Activated CD4-positive, CD25-positive, alpha-beta regulatory T cell treated with anti-CD3 and anti-CD28 coated beads, Interleukin-2, amount 50 U/mL, for 72 hours (primary cell): Measurements from ENCODE around the gene SLC13A4.
A peak's percentile ranks its signal among the peaks of the same experiment; 100 is the strongest.
"Not testable (repeated sequence)": the region's sequence is repeated elsewhere in the genome, so short reads cannot be mapped to it uniquely, and the experiment has no call there.

ENCODE experiments used
- DNase-seq: peaks from one replicate; pipeline ENCODE4 v3.0.0; 2021

SLC13A4 gene

DNA sequence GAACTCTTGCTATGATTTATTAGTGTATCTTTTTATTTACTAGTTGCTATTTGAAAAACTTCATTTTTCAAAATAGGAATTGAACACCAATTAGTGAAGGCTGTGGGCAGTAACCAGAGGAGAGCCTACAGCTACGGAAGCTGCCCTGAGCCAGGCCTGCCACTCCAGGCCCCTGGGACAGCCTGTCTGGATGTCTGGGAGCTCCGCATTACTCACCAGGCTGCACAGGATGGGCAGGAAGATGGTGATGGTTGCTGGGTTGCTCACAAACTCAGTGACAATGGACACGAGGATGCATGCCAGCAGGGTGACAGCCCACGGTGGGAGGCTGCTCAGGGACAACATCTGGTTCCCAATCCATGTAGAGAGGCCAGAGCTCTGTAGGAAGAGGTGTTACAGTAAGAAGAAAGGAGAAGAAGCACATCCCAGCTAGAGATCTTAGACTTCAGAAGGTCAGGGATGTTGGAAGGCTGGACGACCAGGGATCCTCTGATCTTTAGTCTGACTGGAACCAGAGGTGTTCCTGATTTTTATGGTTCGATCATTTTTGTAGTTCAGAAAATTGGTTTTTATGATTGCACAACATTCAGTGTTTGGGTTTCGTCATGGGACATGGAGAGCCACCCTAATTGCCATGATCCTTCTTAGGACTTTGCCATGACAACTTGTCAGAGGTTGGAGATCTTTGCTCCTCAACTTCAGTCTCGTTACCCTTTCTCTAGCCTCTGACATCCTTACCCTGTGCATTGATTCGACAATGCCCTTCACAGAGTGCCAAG is 42.5 kb downstream of the SLC13A4 start:
- no peak for DNase-seq

DNA sequence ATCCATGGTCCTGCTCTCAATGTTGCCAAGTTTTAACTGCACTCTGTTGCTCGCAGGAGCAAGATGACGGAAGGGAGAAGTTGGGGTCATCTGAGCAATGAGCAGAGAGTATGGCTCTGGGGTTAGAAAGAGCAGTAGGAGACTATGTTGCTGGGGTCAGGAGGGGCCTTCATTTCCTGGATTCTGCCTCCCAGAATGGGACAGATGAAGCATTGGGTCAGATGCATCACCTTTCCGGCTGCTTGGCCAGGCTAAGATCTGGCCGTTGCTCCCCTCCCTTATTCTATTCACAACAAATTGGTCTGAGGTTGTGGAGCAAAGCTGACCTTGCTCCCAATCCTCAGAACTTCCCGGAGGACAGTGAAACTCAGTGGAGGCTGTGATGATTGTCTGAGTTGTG is 43.3 kb downstream of the SLC13A4 start:
- DNase-seq = no peak

DNA sequence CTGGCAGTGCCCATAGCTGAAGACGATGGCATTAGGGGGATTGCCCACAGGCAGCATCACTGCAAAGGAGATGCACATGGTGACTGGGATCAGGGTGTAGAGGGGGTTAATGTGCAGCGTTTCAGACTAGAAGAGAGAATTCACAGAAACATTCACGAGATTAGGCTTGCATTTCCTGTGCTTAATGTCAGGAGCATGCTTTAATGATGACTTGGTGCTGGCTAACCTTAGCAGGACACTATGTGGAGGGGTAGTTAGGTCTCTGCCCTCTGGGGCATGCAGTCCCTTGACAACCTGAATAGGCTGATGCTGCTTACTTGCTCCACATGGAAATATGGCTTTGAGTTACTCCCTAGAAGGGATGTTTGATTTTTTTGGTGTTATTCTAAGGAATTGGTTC is 43.9 kb downstream of the SLC13A4 start:
- DNase-seq = no peak

DNA sequence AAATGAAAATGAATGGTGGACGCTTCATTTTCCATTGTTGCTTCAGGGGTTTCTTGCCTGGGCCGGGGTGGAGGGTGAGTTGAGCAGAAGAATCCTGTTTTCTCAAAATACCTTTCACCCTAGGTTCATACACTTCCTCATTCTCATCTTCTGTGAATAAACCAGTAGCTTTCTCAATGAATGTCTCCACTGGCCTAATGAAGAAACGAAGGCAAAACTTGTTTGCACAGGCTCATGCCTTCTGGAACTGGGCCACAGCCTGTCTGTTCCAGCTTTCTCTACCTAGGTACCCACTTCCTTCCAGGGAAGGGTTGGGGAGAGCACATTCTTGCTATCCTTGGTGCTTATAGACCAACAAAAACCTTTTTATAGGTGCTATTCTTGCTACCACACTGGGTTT is 44.4 kb downstream of the SLC13A4 start:
- DNase-seq = no peak

DNA sequence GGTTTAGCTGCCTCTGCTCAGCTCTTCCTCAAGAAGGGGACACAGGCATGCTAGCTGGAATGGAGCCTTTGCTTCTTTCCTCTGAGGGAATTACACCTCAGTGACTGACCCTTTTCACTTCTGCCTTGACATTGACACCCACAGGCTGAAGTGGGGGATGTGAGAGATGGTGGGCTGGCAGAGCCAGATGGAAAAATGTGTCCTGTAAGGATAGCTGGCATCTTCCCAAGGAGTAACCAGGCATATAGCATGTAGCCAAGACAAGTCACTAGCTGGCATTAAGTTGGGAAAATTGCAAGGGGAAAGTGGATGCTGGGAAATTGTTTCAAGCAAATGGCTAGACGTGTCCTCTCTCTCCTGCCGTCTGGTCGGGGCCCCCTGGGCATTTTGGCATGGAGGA is 45.8 kb downstream of the SLC13A4 start:
- DNase-seq = no peak

DNA sequence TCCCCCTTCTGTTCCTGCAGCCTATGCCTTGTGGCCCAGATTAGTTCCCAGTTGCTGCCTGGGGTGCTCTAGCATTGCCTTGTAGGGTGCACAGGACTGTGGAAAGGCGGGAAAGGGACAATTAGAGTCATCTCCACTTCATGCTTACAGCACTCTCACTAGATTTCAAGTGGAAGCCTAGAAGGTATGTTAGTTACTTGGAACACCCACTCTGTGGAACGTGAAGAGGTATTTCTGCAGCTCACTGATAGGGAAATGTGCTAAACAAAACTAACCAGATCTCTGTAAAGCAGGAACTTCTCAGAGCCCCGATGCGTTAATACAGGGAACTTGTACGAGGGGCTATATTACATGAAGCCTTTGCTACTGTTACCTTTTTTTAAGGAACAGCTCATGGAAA is 46.2 kb downstream of the SLC13A4 start:
- no peak for DNase-seq

DNA sequence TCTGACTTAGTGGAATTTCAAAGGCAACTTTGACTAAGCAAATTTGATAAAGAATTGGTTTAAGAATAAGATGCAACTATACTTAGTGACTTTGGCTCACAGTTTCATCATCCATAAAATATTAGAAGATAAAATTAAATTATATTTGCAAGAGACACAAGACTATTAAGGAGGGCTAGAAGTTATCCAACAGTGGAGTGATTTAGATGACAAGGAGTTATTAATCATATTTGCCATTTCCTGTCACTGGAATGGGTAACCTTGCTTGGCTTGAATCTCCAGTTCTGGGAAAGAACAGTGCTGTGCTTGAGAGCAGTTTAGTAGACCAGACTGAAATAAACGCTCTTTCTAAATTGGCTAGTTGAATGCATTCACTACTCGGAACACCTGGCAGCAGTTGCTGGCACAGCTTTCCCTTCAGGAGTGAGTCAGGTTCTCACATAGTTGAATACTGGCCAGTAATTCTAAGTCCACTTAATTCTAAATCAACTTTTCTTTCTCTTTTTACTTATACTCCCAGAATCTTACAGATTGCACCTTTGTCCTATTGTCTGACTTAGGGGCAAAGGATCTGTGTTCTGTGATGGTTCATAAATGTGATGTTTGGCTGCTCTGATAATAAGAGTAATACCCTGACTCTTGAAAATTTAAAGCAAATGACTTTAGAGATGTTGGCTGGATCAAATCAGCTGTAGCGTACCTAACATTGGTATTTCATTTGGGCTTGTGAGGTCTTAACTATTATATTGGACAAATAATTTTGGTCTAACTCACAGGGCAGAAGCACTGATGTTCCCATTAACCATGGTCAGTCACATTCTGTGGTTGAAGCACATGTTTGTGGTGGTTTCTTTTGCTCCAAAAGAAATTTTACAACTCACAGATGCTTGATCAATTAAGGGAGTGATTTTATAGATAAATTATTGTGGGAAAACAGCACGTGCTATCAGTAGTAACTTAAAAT is 49.1 kb downstream of the SLC13A4 start:
- DNase-seq = no peak

DNA sequence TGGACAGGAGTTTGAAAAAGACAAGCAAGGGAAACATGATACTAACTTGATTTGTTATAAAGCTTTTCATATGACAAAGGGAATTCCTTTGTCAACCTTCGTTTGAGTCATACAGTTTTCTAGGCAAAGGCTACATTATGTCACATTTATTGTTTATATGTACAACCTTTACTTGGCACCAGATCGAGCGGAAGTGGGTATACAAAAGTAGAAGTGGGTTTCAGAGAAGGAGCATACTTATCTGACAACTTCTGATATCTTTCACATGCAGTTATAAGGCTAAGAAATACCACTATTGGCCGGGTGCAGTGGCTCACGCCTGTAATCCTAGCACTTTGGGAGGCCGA is 54.7 kb downstream of the SLC13A4 start:
- no peak for DNase-seq

DNA sequence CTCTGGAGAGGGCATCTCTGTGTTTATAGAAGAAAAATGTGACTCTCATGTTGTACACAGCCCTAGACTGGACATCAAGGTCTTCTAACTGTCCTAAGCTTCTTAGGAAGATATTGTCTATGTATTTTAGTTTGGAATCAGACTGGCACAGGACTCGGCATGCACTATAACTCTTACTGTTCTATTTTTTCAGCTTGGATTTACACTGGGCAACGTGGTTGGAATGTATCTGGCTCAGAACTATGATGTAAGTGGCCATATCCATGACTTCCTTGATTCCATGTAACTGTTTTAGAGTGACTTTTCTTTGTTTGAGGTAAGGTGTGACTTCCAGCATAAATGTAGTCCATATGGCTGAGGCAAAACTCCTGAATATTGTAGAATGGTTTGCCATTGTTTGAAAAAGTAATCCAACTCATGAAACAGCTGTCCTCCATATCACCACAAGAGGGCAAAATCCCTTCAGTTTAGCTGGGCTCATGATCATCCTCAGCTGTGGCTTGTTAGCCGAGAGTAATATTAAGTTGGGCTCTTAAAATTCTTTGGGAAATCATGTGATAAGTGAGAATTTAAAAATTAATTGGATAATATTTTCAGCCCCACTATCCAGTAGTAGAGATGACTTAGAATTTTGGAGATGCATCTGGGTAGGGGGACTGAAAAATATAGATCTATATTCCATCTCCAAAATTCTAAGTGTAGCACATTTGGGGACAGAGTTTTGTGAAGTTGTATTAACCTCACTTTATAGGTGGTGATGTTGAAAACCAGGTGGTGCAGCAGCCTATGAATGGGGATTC is 55.2 kb downstream of the SLC13A4 start:
- no peak for DNase-seq

DNA sequence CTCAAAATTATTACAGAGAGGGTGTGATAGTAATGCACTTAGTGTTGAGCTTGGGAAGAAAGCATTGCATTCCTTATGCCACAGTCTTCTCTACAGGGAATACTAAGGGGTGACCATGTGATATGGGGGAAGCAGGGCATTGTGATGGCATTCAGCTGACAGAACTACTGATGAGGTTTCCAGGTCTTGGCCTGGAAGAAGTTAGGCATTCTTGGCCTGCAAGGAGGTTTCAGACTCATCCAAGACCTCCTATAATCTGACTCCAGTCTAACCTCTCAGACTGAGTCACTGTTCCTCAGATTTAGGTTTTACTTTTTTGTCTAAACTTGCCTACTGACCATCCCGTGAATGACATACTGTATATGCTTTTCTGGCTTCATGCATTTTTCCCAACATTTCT is 57.8 kb downstream of the SLC13A4 start:
- DNase-seq = no peak

DNA sequence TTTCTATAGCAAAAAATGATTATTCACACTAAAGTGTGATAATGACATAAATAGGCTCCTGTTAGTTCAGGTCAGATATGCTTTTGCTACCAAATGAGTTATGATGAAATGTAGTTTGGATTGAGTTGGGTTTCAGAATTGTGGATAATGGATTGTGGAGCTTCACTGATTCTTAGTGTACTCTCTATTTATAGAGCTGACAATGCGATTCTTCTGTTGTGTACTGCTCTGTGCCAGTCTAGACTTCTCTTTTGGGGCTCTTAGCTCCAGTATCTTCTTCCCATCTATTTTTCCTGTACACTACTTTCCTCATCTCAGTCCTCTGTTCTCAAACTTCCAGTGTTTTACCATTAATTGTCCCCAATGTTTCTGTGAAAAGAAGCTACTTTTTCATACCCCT is 58.2 kb downstream of the SLC13A4 start:
- no peak for DNase-seq

DNA sequence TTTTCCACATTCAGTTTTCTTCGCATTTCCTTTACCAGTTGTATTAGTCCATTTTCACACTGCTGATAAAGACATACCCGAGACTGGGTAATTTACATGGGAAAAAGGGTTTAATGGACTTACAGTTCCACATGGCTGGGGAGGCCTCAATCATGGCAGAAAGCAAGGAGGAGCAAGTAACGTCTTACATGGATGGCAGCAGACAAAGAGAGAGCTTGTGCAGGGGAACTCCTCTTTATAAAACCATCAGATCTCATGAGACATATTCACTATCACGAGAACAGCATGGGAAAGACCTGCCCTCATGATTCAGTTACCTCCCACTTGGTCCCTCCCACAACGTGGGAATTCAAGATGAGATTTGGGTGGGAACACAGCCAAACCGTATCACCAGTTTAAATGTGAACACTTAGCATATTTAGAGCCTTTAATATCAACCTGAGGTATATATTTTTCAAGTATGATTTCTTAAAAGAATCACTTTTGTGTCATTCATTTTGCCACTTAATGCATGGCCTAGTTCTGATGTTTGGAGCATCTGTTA is 59.1 kb downstream of the SLC13A4 start:
- not testable (repeated sequence) for DNase-seq

DNA sequence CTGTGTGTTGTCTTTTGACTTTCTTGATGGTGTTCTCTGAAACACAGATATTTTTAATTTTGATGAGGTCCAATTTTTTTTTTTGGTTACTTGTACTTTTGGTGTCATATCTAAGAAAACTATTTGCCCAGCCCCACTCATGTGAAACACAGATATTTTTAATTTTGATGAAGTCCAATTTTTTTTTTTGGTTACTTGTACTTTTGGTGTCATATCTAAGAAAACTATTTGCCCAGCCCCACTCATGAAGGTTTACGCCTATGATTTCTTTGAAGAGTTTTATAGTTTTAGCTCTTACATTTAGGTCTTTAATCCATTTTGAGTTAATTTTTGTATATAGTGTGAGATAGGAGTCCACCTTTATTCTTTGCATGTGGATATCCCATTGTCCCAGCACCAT is 60.4 kb downstream of the SLC13A4 start:
- DNase-seq = not testable (repeated sequence)

DNA sequence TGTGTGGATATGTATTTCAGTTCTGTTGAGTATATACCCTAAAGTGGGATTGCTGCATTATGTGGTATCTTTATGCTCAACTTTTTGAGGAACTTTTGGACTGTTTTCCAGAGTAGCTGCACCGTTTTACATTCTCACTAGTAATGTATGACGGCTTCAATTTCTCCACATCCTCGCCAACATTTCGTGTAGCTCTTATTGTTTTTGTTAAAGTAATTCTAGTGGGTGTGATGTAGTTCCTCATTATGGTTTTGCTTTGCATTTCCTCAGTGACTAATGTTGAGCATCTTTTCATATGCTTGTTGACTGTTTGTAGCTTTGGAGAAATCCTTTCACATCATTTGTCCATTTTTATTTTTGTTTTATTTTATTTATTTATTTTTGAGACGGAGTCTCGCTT is 61.1 kb downstream of the SLC13A4 start:
- DNase-seq = no peak

DNA sequence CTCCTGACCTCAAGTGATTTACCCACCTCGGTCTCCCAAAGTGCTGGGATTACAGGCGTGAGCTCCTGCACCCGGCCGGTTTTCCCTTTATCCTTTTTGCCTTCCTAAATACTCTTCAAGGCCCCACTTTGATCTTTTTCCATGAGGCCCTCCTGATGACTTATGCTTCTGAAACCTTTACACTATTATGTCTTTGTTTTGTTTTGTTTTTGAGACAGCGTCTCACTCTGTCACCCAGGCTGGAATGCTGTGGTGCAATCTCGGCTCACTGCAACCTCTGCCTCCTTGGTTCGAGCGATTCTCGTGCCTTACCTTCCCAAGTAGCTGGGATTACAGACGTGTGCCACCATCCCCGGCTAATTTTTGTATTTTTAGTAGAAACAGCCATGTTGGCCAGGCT is 61.8 kb downstream of the SLC13A4 start:
- DNase-seq = no peak

DNA sequence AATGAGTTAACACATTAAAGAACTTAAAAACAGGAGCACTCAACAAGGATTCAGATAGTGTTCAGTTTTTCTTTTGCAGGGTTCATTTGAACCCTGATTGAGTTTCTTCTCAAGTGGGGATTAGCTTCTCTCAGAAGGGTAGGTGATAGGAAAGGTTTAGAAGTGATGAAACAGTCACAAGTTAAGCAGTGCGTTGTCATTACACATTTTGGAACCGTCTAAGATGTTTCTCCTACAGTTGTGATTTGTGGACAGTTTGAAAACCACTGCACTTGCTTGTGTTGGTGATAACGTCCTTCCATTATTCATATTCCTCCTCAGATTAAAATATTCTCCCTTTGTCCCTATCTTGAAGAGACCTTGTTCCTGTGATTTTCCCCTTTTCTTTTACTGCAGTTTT is 62.9 kb downstream of the SLC13A4 start:
- no peak for DNase-seq

DNA sequence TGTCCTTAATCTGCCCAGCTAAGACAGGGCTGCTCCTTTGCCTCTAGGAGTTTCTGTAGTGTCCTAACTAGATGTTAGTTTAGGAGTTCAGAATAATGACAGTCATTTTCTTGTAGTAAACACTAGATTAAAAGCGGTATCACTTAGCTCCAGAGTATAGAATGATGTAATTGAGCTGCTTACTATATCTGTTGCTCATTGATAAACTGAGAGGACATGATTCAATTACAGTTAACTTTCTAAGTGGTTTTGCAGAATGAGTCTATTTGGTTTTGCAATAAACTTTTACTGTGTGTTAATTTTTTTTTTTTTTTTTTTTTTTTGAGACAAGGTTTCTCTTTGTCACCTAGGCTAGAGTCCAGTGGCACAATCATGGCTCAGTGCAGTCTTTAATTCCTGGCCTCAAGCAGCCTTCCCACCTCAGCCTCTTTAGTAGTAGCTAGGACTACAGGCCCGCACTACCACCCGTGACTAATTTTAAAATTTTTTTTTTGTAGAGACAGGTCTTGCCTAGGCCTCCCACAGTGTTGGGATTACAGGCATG is 63.9 kb downstream of the SLC13A4 start:
- DNase-seq = no peak

DNA sequence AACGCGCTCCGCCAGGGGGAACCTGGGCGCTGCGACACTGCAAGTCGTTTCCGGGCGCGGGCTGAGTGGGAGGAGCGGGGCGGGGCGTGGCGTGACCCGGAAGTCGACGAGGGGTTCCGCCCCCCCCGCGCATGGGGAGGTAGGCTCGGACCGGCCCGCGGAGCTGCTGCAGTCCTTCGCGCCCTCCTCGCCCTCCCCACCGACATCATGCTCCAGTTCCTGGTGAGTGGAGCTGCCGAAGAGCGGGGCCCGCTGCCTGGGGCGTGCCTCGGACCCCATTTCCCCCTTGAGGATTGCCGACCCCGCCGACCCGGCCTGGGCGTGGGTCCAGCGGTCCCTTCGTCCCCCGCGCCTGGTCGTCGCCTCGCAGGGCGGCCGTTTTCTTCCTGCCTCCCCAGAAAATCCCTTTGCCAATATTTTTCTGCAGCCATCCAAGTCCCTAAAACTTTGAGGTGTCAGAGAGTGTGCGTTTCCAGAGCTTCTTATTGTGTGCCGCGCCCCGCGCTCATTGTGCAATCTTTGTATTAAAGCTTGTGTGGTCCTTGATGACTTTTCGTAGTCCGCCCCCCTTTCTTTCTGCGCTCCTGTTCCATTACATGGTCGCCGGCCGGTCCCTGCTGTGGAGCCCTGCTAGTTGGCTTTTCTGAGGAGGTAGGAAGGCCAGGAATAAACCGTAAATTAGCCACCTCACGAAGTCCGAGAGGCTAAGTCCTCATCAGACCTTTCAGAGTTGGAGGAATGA is 65.4 kb downstream of the SLC13A4 start, which contains the start of gene STMP1:
Gene STMP1 (plus strand): TSS at position 142 of the 742 bp plus-strand sequence.
- DNase-seq = peak; percentile 98

DNA sequence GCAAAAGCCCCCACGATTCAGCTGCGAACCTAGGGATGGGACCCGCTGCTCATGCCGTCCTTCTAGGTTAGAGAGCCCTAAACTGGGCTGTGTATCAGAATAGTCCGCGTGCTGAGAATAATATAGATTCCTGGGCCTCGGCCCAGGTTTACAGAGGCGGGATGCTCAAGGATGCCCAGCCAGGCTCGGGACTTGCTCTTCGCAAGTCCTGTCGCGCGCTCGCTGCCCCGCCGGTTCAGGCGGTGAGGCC is 65.9 kb downstream of the SLC13A4 start:
- DNase-seq = no peak

DNA sequence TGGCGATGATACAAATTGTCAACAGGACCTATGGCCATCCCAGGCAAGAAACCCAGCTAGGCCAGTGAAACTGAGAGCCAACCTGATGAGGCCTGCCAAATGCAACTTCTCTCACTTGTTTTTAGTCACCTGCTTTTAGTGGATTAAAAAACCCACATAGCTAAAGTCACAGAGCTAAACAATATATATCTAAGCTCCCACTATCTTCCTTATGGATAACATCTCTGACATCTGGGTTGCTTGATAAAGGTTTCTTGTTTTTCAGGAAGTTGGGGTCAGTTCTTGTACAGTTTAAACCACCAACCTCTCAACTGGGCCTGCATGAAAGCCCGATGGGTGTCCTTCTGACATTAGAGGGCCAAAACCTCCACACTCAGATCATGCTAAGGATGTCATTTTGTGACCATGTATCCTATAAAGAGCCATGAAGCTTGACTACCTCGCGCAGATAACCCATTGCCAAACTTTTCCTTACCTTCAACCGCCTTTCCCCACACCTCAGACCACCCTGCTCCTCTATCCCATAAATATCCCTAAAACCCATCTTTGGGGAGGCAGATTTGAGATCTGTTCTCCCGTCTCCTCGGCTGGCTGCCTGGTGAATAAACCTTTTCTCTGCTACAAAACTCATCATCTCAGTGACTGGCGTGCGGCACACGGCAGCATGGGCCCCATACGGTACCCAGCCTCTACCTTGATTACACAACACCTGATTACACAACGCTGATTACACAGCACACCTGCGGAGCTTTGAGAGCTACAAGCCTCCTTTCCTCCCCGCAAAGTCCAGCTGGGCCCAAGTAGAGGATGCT is 66.5 kb downstream of the SLC13A4 start:
- DNase-seq = no peak

DNA sequence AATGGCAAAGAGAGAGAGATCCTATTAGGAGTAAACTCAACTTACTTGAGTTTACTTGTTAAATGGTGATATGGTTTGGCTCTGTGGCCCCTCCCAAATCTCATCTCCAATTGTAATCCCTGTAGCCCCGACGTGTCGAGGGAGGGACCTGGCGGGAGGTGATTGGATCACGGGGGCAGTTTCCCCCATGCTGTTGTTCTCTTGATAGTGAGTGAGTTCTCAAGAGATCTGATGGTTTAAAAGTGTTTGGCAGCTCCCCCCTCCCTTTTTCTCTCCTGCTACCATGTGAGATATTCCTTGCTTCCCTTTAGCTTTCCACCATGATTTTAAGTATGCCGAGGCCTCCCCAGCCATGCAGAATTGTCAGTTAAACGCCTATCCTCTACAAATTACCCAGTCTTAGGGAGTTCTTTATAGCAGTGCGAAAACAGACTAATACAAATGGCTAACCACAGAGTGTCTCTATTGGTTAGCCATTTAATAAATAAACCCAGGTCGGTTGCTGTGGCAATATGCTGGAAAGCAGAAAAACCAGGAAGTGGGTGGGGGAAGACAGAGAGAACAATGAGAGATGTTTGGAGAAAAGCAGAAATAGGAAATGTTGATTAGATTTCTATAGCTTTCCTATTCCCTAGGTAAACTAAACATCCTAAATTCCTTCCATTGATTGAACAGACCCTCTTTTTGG is 68.7 kb downstream of the SLC13A4 start:
- no peak for DNase-seq
